Tibial artery (tissue), 4 donors: ENCODE data around the gene RBMXL3.

Experiments used
- DNase-seq, 2 donors: peaks; one replicate each; pipeline ENCODE4 v3.0.0-alpha.2; 2019
- H3K27ac ChIP-seq, 2 donors: fragments of 200-600 bp; sonication (generic) in 1 of 2; 1 replicate in 1 of 2; 2 replicates in 1 of 2; pipeline ENCODE4 v1.5.1; 2018 to 2019; ENCODE audit warnings: mild to moderate bottlenecking in 1 of 2
- H3K27me3 ChIP-seq, 2 donors: fragments of 200-600 bp; sonication (generic) in 1 of 2; one replicate each; pipeline versions ENCODE4 v1.5.1 to v1.6.0; 2016 to 2019
- H3K36me3 ChIP-seq, 3 donors: fragments of 200-600 bp; sonication (generic) in 2 of 3; one replicate each; pipeline ENCODE4 v1.5.1; 2016 to 2019; ENCODE audit warnings: mild to moderate bottlenecking in 2 of 3
- H3K4me1 ChIP-seq, 4 donors: fragments of 200-600 bp; sonication (generic) in 2 of 4; 1 replicate in 3 of 4; 2 replicates in 1 of 4; pipeline ENCODE4 v1.5.1; 2016 to 2019
- H3K4me3 ChIP-seq, 2 donors: fragments of 200-600 bp; sonication (generic) in 1 of 2; 1 replicate in 1 of 2; 2 replicates in 1 of 2; pipeline ENCODE4 v1.5.1; 2018 to 2019; ENCODE audit warnings: mild to moderate bottlenecking in 2 of 2
- H3K9me3 ChIP-seq, 3 donors: fragments of 200-600 bp; sonication (generic) in 1 of 3; one replicate each; pipeline ENCODE4 v1.5.1; 2016 to 2019
- CTCF ChIP-seq, 2 experiments: fragments of 200-600 bp in 1 of 2; fragments of 450-650 bp in 1 of 2; IDR thresholded peaks; one replicate each; pipeline ENCODE4 v1.5.1; 2017 to 2019; ENCODE audit warnings: antibody characterized with exemption in 2 of 2, mild to moderate bottlenecking in 1 of 2, moderate library complexity in 1 of 2
- intact Hi-C: fragments of 100-400 bp; cut with DNase I; formaldehyde crosslinking; loops from one replicate; pipeline ENCODE4 v1.15.0; 2023; ENCODE audit warnings: low total_unique reads

Gene RBMXL3

GRCh38 chrX:115178473-115178872 lies 10.7 kb upstream of the RBMXL3 start:
- H3K4me3 ChIP-seq = no peak overlapping the region
- H3K9me3 ChIP-seq = no peaks in the 10 kb centered on the region
- H3K27ac ChIP-seq = no peak overlapping the region
- no peaks in the 10 kb centered on the region for H3K36me3 ChIP-seq
- H3K4me1 ChIP-seq = no peaks in the 10 kb centered on the region
- intact Hi-C loops = no loop called here
- TF ChIP-seq CTCF (IDR thresholded peaks at IDR 0.05) = no peak
- no peaks in the 10 kb centered on the region for H3K27me3 ChIP-seq
- DNase-seq = no peak

GRCh38 chrX:115183980-115184379 lies 5.2 kb upstream of the RBMXL3 start:
- H3K36me3 ChIP-seq = no peaks in the 10 kb centered on the region
- H3K27ac ChIP-seq = no peak overlapping the region
- DNase-seq = no peak
- H3K9me3 ChIP-seq = no peaks in the 10 kb centered on the region
- H3K4me3 ChIP-seq = no peak overlapping the region
- intact Hi-C loops = no loop called here
- no peak for TF ChIP-seq CTCF (IDR thresholded peaks at IDR 0.05)
- H3K27me3 ChIP-seq = no peaks in the 10 kb centered on the region
- no peaks in the 10 kb centered on the region for H3K4me1 ChIP-seq

GRCh38 chrX:115189646-115190635 lies 731 bp downstream of the RBMXL3 start:
- no peaks in the 10 kb centered on the region for H3K4me1 ChIP-seq
- H3K9me3 ChIP-seq = no peaks in the 10 kb centered on the region
- no peak for DNase-seq
- no peak for TF ChIP-seq CTCF (IDR thresholded peaks at IDR 0.05)
- no peak overlapping the region for H3K4me3 ChIP-seq
- intact Hi-C loops = no loop called here
- H3K36me3 ChIP-seq = no peaks in the 10 kb centered on the region
- H3K27me3 ChIP-seq = no peaks in the 10 kb centered on the region
- no peak overlapping the region for H3K27ac ChIP-seq

- H3K36me3 ChIP-seq = no peaks in the 10 kb centered on the region
- no peak overlapping the region for H3K27ac ChIP-seq
- no peaks in the 10 kb centered on the region for H3K27me3 ChIP-seq
- intact Hi-C loops = no loop called here
- no peaks in the 10 kb centered on the region for H3K4me1 ChIP-seq
- no peak for TF ChIP-seq CTCF (IDR thresholded peaks at IDR 0.05)
- H3K9me3 ChIP-seq = no peaks in the 10 kb centered on the region
- DNase-seq = no peak
- no peak overlapping the region for H3K4me3 ChIP-seq
Observed at GRCh38 chrX:115190636-115191489, 1.7 kb downstream of the RBMXL3 start.

GRCh38 chrX:115191490-115192243 lies 2.5 kb downstream of the RBMXL3 start:
- Histone ChIP-seq H3K36me3 (no peaks in the 10 kb centered on the region), H3K27me3 (no peaks in the 10 kb centered on the region), H3K4me3 (no peak overlapping the region), H3K4me1 (no peaks in the 10 kb centered on the region), H3K27ac (no peak overlapping the region), H3K9me3 (no peaks in the 10 kb centered on the region)
- DNase-seq = no peak
- intact Hi-C loops = no loop called here
- TF ChIP-seq CTCF (IDR thresholded peaks at IDR 0.05) = no peak
